ENCODE measurements around the gene NRBP1.

NRBP1 gene

GRCh38 chr2:27485496-27485895, 57.1 kb downstream of the NRBP1 start:
- no peak overlapping the region for H3K27ac ChIP-seq (ENCODE audit: poor library complexity, severe bottlenecking)
- peaks cover 5% of the 10 kb centered on the region for H3K4me1 ChIP-seq (ENCODE audit: insufficient read depth, poor library complexity, severe bottlenecking)
- H3K4me3 ChIP-seq (ENCODE audit: severe bottlenecking) = no peak overlapping the region
- TF ChIP-seq, protein P1, sequence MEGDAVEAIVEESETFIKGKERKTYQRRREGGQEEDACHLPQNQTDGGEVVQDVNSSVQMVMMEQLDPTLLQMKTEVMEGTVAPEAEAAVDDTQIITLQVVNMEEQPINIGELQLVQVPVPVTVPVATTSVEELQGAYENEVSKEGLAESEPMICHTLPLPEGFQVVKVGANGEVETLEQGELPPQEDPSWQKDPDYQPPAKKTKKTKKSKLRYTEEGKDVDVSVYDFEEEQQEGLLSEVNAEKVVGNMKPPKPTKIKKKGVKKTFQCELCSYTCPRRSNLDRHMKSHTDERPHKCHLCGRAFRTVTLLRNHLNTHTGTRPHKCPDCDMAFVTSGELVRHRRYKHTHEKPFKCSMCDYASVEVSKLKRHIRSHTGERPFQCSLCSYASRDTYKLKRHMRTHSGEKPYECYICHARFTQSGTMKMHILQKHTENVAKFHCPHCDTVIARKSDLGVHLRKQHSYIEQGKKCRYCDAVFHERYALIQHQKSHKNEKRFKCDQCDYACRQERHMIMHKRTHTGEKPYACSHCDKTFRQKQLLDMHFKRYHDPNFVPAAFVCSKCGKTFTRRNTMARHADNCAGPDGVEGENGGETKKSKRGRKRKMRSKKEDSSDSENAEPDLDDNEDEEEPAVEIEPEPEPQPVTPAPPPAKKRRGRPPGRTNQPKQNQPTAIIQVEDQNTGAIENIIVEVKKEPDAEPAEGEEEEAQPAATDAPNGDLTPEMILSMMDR (IDR thresholded peaks at IDR 0.05; ENCODE audit: poor library complexity, severe bottlenecking) = no peak
- DNase-seq (ENCODE audit: low spot score) (no peak), ATAC-seq (ENCODE audit: low read depth) (no peak)
- H3K27me3 ChIP-seq (ENCODE audit: insufficient read depth, poor library complexity, severe bottlenecking) = no peaks in the 10 kb centered on the region
- no peaks in the 10 kb centered on the region for H3K9me3 ChIP-seq (ENCODE audit: severe bottlenecking)
- peaks cover 2% of the 10 kb centered on the region for H3K36me3 ChIP-seq (ENCODE audit: low read depth)

DNA sequence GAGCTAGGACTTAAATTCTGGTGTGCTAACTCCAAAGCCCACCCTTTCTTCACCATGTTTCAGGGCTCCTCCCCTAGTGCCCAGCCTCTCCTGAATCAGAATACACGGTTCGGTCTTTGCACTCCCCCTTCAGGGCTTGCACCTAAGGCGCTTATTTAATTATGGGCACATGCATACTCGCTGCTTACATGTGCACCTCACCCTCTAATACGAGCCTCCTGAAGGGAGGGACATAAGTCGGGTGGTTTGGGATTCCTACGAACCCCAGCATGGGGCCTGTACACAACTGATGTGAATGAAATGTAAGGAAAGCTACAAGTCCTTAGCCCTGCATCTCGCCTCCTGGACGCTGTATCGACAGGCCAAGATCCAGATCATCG, 60.7 kb downstream of the NRBP1 start:
- Histone ChIP-seq H3K36me3 (ENCODE audit: low read depth) (no peaks in the 10 kb centered on the region), H3K4me3 (ENCODE audit: severe bottlenecking) (peak overlapping the region; percentile 34), H3K27me3 (ENCODE audit: insufficient read depth, poor library complexity, severe bottlenecking) (no peaks in the 10 kb centered on the region), H3K27ac (ENCODE audit: poor library complexity, severe bottlenecking) (no peak overlapping the region), H3K4me1 (ENCODE audit: insufficient read depth, poor library complexity, severe bottlenecking) (peaks cover 5% of the 10 kb centered on the region), H3K9me3 (ENCODE audit: severe bottlenecking) (no peaks in the 10 kb centered on the region)
- ATAC-seq (ENCODE audit: low read depth) = peak; percentile 19; the same call in 2 of the 3 replicates
- TF ChIP-seq, protein P1 (IDR thresholded peaks at IDR 0.05; ENCODE audit: poor library complexity, severe bottlenecking) = no peak
- no peak for DNase-seq (ENCODE audit: low spot score)

DNA sequence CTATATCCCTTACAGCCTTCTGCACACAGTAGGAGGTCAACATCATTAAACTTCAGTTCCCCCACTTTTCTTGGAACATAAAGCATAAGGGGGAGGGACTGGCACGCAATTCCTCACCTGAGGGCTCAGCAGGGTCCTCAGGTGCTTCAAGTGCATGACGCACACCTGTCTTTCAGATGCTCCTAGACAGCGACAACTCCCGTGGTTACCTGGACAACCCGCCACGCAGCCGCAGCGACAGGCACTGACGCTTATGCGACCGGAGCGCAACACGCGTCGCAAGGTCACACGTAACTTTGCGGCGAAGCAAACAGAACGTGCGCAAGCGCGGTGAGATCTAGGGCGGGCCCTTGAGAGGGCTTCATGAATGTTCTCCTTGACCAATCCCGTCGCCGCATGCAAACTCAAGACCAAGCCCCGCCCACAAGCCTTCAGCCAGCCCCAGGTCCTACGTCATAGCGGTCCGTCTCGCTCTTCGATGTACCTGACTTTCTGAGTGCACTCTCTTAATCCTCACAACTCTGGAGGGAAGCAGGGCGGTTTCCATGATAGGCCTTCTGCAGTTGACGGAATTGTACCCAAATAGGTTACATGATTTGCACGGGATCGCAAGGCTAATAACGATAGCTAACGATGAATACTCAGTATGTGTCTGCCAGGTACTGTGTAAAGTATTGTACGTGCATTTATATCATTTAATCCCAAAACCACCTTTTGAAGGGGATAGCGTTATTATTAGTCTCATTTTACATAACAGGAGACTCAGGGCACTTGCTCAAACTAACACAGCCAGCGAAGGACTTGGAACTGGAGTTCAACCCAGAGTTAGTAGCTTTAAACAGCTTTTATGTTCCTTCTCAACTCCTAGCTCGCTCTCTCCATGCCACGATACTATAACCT, 61.3 kb downstream of the NRBP1 start, which contains the start of gene IFT172:
TSS of gene IFT172 (minus strand) at position 246 of the 900 bp plus-strand sequence. CDS start at position 156, 90 bp downstream.
- peak; percentile 92 for ATAC-seq (ENCODE audit: low read depth)
- no peaks in the 10 kb centered on the region for H3K27me3 ChIP-seq (ENCODE audit: insufficient read depth, poor library complexity, severe bottlenecking)
- TF ChIP-seq, protein P1 (IDR thresholded peaks at IDR 0.05; ENCODE audit: poor library complexity, severe bottlenecking) = no peak
- H3K4me3 ChIP-seq (ENCODE audit: severe bottlenecking) = peak within 1 kb of the TSS; percentile 34
- peak; percentile 99 for DNase-seq (ENCODE audit: low spot score)
- H3K36me3 ChIP-seq (ENCODE audit: low read depth) = no peaks in the 10 kb centered on the region
- peaks cover 5% of the 10 kb centered on the region for H3K4me1 ChIP-seq (ENCODE audit: insufficient read depth, poor library complexity, severe bottlenecking)
- no peaks in the 10 kb centered on the region for H3K9me3 ChIP-seq (ENCODE audit: severe bottlenecking)
- H3K27ac ChIP-seq (ENCODE audit: poor library complexity, severe bottlenecking) = no peak within 1 kb of the TSS
